Kasumi-1 (cell line): ENCODE data around the gene RHBDL1.

Experiments
- DNase-seq, 2 experiments: peaks; one replicate each; lab custom pipeline; 2025; lab: John Stamatoyannopoulos, UW

The RHBDL1 gene

GRCh38 chr16:674968-675883, at the start of gene RHBDL1:
RHBDL1 (plus strand) TSS chr16:675671; CDS start chr16:675791, 120 bp downstream.
- no peak for DNase-seq

DNA sequence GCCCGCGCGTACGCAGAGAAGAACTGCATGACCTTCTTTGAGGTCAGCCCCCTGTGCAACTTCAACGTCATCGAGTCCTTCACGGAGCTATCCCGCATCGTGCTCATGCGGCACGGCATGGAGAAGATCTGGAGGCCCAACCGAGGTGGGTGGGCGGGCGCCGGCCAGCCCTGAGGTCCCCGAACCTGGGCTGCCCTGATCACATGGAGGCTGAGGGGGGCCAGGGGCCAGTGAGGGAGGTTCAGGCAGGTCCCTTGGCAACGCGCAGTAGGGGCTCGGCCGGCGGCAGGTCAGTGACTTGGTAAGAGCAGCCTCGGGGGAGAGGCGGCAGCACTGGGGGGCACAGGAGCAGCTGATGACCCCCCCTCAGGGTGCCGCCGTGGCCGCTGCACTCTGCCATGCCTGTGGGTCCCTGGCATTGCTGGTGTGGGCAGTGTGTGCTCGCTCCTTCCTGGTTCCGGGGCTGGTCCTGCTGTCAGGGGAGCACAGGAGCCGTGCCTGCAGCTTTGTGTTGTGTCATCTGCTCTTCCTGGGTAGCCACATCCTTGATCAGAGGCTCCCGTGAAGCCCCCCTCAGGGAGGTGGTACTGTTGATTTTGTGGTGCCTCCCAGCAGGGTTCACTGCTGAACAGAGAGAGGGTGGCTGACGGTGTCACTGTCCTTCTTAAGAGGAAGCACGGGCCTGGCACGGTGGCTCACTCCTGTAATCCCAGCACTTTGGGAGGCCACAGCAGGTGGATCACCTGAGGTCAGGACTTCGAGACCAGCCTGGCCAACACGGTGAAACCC, 49.3 kb upstream of the RHBDL1 start:
- no peak for DNase-seq

DNA sequence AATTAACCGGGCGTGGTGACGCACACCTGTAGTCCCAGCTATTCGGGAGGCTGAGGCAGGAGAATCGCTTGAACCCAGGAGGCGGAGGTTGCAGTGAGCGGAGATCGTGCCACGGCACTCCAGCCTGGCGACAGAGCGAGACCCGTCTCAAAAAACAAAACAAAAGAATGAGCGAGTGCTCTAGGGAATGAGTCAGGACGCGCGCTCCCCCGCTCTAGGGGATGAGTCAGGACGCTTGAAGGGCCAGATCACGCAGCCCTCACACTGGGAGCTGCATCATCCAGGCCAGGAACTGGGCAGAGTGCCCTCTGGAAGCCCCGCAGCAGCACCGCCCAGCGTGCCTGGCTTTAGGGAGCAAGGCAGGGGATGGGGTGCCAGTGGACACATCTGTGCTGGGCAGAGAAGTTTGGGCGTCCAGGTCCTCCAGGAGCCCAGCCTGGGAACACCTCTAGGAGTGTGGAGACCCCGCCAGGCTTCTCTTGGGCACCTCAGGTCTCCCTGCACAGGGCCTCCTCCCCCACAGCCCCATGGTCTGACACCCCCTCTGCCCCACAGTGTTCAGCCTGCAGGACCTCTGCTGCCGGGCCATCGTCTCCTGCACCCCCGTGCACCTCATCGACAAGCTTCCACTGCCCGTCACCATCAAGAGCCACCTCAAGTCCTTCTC, 48.6 kb upstream of the RHBDL1 start:
- DNase-seq, result no peak

GRCh38 chr16:627454-628239, 47.8 kb upstream of the RHBDL1 start:
- DNase-seq, result no peak

- DNase-seq, result no peak
Measured at GRCh38 chr16:628321-629061, 47.0 kb upstream of the RHBDL1 start.

DNA sequence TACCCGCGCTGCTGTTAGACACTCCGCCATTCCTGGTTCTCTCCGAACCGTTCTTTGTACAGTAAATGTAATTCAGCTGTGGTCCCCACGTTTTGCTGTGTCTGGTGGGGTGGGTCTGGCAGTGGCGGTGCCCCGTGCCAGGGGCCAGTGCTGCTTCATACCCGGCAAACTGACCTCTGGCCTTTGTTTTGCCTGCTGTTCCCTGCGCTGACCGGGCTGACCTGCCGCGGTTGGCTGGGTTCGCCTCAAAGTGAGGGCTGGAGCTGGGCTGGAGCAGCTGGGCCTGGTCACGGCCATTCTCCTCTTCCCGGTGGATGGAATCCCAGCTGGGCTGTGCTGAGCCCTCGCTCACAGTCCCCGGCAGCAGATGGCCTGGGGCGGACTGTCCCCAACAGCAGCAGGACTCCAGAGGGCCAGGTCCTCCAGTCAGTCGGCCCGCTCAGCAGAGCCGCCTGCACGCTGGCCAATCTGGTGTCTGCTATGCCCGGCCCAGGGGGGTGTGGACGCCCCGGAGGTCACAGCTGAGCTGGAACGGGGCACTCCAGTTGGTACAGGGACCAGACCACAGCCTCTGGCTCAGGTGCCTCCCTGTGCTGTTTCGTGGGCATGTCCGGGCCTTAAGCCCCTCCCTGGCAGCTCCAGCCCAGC, 46.2 kb upstream of the RHBDL1 start:
- no peak for DNase-seq

- no peak for DNase-seq
Measured at GRCh38 chr16:629833-630248, 45.6 kb upstream of the RHBDL1 start.

GRCh38 chr16:630249-630814, 45.1 kb upstream of the RHBDL1 start:
- DNase-seq, result no peak

DNA sequence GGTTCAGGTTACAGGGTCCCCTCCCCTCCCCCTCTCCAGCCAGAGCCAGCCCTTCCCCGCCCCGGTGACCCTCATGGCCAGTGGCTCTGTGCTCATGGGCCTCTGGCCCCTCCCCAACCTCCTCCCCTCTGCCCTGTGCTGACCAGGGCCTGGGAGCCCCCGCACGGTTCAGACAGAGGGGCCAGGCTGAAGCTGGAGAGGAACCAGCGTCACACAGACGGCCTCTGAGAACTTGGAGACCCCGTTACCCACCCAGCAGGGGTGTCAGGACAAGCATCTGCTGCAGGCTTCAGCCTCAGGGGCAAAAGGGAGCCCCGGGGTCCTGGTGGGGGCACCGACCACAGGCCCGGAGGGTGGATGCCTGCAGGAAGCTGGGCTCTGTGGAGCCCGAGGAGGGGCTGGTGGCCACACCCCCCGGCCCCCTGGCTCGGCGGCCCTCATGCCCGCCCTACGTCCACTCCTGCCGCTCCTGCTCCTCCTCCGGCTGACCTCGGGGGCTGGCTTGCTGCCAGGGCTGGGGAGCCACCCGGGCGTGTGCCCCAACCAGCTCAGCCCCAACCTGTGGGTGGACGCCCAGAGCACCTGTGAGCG, 44.6 kb upstream of the RHBDL1 start, which contains the start of gene WFIKKN1:
Gene WFIKKN1, plus strand, starts transcription at position 171 of the 591 bp plus-strand sequence. Its CDS starts 269 bp downstream, at position 440.
- no peak for DNase-seq

GRCh38 chr16:631808-632358, 43.6 kb upstream of the RHBDL1 start:
- DNase-seq, result no peak

- DNase-seq, result no peak
Measured at GRCh38 chr16:632486-633335, 42.8 kb upstream of the RHBDL1 start.

DNA sequence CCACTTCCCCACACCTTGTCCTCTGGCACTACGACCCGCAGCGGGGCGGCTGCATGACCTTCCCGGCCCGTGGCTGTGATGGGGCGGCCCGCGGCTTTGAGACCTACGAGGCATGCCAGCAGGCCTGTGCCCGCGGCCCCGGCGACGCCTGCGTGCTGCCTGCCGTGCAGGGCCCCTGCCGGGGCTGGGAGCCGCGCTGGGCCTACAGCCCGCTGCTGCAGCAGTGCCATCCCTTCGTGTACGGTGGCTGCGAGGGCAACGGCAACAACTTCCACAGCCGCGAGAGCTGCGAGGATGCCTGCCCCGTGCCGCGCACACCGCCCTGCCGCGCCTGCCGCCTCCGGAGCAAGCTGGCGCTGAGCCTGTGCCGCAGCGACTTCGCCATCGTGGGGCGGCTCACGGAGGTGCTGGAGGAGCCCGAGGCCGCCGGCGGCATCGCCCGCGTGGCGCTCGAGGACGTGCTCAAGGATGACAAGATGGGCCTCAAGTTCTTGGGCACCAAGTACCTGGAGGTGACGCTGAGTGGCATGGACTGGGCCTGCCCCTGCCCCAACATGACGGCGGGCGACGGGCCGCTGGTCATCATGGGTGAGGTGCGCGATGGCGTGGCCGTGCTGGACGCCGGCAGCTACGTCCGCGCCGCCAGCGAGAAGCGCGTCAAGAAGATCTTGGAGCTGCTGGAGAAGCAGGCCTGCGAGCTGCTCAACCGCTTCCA, 42.0 kb upstream of the RHBDL1 start:
- no peak for DNase-seq

- no peak for DNase-seq
Measured at GRCh38 chr16:634051-634670, 41.3 kb upstream of the RHBDL1 start.

- DNase-seq, result no peak
Measured at GRCh38 chr16:634996-635395, 40.5 kb upstream of the RHBDL1 start.

GRCh38 chr16:635573-636205, 39.8 kb upstream of the RHBDL1 start:
- no peak for DNase-seq

DNA sequence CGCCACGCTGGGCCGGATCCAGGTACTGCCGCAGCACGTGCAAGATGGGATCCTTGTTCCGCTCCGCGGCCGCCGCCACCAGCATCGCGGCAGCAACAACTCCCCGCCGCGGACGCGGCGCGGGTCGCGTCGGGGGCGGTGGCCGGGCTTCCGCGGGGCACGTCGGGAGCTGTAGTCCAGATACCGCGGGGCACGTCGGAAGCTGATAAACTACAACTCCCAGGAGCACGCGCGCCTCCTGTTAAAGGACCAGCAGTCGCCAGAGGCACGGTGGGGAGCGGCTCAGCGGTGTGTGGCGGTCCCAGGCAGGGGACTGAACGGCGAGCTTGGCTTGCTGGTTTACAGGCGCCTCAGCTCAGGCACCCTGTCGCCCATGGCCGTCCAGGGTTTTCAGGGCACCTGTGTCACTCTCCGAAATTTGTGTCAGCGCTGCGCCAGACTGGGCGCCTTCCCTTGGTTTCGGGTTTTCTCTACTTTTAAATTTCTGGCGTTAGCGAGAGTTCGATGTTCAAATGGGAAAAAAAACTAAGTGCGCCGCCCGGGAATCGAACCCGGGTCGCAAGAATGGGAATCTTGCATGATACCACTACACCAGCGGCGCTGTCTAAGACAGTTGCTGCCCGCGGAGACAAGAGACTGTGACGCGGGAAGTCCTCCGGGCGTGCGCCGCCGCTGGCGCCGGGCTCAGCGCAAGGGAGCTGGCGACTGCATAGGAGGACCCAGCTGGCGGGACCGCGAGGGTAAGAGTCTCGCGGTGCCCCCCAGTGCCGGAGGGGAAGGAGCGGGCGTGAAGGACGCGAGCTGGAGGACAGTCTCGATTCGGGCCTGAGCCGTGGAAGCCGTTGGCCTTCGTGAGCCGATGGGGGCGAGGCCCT, 39.0 kb upstream of the RHBDL1 start, which contains the start of gene METTL26:
Gene METTL26, minus strand, starts transcription at position 100 of the 875 bp plus-strand sequence. Its CDS starts 15 bp downstream, at position 85.
- DNase-seq, result peak; percentile 62 to 77
